Colon (tissue), 2 donors: ENCODE measurements around the gene MYL12B.
"Not testable (repeated sequence)": the region's sequence is repeated elsewhere in the genome, so short reads cannot be mapped to it uniquely, and the experiment has no call there.

ENCODE experiments used
- FAIRE-seq: peaks from 2 replicates; lab custom pipeline; 2012; peaks lifted over from hg19 to GRCh38; lab: Jason Lieb, UNC
- donor health status: control.
- donor health status: control.

MYL12B gene

DNA sequence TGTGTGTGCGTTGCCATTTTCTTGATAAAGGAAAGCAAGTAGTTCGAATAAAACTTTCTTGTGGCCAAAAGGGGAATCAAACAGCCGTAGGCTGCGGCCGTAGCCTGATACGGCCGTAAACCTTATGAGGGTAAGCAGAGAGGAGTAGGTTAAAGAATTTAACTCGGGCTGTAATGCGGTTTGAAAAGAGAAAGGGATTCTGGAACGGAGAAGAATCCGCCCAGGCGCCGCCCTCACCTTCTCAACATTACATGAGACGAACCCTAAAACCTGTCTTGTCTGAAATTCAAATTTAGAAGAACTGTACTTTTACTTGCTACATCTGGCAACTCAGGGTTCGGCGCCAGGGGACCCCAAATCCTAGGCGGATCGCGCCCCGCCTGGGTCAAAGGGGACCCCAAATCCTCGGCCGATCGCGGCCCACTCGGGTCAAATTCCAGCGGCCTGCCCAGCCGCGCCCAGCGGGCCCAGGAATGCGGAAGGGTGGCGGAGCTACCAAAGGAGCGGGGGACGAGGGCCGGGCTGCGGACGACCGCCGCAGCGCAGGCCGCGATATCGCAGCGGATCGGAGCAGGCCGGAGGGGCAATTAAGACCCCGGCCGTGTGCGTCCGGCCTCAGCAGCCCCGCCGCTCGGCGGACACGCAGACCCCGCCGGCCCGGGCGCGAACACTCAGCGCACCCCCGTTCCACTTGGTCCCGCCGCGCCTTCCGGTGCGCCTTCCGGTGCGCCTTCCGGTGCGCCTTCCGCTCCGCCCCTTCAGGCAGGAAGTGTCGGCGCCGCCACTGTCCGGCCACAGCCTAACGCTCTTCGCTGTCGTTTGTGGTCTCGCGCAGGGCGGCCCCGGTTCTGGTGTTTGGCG lies at the start of gene MYL12B:
Gene MYL12B, plus strand, starts transcription at position 761 of the 861 bp plus-strand sequence. CDS start 10,766 bp downstream, outside the sequence.
- FAIRE-seq, result no peak

DNA sequence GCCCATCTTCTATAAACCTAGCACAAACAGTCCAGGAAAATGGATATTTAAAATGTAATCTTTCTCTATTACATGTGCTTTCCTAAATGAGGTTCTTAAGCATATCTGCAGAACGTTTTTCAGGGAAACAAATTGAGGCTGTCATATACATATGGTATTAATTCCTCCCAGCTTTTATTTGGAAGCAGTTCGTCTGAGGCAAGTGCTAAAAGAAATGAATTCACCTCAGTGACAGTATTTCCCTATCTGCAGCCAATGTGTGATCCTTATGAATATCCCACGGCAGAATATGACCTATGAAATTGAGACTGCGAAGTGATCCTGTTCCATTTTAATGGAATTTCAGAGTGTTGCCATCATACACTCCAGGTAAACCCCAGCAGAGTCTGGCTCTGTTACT lies 49.3 kb upstream of the MYL12B start:
- no peak for FAIRE-seq

DNA sequence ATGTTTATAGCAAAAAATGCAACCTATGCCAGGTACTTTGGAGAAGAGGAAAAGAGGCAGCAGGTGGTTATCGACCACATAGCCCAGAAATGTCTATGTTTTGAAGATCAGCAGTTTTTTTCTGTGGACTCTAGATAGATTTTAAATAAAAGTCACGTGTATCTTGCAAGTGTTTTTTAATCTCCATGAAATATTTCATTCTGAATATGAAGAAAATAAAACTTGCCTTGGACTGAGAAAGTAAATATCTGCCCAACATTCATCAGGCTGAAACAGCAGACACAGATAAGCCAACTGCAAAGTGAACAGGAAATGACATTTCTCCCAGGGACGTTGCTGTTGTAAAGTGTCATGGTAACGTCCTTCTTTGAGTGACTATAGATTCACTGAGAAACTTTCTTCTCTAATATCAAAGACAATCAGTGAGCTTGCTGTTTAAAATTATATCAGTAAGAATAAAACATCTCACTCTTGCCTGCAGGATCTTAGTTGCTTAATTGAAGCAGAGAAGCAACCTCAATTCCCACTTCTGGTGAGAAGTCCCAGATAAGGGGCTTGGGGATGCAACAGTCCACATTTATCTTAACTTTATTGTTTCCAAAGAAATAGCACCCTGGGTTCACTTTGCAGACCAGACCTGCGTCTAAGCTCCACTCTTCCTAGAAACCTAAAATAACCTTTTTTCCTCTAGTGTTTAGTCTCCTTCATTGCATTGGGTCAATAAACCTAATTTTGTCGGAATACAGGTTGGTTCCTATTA lies 48.5 kb upstream of the MYL12B start:
- FAIRE-seq, result peak; percentile 53

DNA sequence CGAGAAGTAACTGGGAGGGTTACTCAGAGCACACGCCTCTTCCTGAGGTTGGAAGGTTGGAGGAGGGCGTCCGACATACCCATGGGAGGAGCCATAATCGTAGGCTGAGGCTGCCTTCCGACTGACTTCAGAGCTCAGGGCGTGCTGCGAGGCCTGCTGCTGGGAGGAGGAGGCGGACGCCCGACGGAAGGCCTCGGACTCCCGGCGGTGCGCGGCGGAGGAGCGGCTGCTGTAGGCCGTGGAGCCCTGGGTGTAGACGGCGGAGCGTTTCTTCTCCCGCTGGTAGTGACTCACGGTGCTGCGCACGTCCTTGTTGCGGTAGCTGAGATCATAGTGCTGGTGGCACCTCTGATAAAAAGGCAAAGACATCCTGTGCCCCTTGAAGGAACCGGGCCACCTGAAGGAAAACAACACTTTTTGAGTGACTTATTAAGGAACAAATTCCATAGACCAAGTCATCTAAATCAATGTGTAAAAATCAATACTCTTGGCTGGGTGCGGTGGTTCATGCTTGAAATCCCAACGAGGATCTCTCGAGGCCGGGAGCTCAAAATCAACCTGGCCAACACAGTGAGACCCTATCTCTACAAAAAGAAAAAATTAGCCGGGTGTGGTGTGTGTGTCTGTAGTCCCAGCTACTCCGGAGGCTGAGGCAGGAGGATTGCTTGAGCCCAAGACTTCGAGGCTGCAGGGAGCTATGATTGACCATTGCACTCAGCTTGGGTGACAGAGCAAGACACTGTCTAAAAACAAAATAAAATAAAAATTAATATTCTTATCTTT lies 46.9 kb upstream of the MYL12B start:
- FAIRE-seq, result no peak

DNA sequence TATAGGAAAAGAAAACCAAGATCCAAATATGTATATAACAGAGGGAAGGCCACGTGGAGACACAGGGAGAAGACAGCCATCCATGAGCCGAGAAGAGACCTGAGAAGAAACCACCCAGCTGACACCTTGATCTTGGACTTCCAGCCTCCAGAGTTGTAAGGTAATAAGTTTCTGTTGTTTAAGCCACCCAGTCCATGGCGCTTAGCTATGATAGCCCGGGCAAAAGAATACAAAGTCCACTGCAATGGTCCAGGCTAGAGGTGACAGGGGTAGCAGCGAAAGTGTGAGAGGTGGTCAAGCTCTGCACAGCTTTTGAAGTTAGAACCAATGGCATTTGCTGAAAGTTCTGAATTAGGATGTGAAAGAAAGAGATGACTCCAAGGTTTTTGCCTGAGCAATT lies 44.9 kb upstream of the MYL12B start:
- no peak for FAIRE-seq

DNA sequence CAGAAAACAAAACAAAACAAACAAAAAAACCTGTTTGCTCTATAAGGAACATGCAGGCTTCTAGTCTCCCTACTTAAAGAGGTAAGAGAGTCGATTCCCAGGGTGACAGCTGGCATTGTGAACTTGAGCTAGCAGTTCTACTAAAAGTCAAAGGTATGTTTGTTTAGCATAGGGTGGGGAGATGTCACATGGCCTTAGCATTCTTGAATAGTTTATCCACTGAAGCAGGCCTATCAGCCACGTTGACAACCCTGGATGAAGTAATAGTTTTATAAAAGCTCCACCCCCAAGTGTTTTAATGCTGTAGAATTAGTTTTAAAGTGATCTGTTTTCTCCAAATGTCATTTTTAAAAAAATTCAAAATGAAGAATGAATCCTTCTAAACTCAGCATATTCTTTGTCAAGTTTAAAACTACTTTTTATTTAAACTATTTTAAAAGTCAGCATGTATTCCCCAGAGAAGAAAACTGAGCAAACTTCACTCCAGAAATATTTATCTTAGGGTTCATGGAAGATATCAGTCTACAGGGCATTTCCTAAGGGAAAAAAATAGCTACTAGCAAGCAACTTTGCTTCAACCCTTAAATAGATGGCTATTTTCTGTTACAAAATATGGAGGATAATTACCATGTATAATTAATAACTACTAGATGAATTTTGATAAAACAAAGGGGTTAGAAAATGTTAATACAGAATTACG lies 43.8 kb upstream of the MYL12B start:
- peak; percentile 86 for FAIRE-seq

DNA sequence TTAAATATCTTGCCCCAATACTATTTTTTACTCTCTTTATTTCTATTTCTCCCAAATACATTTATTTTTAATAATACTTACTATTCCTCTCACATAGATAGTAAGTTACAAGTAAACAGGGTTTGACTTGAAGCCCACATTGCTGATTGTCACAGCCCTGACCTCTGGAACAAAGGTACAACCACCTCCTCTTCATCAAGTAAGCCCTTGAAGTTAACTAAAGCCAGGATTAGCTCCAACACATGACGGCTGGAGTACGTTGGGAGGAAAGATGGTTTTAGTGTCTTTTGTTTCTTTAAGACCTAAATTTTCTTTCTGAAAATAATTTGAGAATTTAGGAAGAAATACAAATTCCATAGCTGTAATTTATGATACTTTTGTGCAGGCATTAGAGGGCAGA lies 43.1 kb upstream of the MYL12B start:
- FAIRE-seq, result peak; percentile 5

DNA sequence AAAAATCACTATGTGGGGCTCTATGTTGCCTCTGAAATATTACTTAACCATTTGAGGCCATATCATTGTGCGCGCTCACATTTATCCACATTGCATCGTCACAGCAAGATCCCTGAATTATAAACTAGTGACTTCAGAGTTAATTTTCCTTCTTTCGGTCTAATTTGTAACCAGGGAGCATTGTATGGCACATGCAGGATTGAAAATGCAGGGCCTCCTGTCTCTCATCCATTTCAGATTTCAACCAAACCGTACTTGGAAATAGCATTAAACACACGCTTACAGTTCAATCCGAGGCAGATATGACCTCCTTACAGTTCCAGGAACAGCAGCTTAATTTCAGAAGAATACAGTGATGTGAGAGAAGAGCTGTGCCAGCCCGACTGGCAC lies 42.7 kb upstream of the MYL12B start:
- no peak for FAIRE-seq

DNA sequence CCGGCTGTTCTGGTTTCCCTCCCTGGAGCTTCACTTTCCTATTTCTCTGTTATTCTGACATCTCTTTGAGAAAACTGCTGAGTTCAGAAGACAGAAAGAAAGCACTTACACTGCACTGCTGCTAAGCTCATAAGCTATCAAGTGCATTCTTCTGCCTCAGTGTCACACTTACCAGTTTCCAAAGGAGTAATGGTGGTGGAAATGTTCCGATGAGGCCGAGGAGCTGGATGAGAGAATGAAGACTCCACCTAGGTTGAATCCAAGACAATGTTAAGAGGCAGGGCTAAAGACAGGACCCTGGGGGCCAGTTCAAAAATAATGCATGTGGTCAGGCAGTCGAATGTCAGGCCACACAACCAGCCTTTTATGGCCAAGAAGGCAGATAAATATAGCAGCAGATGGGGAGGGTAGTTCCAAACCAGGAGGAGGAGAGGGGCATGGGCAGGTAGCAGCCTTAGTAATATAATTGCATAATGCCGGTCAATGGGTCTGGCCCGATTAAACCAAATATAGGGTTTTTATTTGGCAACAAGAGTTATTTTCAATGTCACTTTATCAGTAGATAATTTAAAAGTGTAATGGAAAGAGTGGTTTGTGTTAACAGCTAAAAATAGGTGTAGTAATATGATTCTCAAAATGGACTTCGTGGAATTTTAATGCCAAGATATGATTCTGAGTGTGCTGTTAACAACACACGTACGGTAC lies 42.1 kb upstream of the MYL12B start, which contains the start of gene MYOM1:
Gene MYOM1, minus strand, starts transcription at position 338 of the 705 bp plus-strand sequence. CDS start 4,745 bp downstream, outside the sequence.
- no peak for FAIRE-seq

DNA sequence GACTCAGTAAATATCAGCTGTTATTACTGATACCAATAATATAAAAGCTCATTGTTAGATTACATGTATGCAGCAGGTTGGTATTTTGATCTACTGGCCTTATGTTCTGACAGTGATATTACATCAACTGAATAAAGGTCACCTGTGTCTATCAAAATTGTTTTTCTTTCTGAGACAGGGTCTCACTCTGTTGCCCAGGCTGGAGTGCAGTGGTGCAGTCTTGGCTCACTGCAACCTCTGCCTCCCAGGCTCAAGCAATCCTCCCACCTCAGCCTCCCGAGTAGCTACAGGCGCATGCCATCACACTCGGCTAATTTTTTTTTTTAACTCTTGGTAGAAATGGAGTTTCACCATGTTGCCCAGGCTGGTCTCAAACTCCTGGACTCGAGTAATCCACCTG lies 41.1 kb upstream of the MYL12B start:
- not testable (repeated sequence) for FAIRE-seq

DNA sequence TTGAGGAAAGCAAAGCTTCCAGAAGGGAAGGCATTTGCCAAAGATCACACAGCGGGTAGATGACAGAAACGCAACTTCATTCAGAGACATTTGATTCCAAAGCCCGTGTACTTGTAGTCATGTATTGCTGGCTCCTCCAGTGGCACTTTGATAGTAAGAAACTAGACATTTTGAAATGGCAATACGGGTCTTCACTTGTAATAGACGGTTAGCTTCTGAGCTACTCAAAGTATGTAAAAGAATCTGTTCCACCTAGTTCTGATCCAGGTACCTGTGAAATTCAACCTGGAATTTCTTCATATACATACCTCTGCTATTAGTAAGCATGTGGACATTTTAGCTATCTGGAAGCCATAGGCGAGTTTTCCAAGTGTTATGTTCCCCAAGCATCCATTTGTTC lies 40.4 kb upstream of the MYL12B start:
- FAIRE-seq, result no peak

DNA sequence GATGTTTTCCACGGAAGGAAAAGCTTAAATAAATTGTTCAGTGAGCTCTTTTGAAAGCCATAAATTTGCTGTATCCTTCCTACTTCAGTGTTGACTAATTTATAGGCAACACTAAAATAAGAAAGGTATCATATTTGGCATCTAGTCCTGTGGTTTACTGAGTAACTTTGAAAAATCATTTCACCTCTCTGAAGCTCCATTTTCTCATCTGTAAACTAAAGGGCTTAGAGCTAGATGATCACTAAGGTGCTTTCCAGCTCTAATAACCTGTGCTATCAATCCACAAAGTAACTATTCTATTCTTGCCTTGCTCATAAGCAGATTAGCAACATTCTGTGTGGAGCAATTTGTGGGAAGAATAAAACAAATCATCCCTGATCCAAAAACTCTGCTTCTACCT lies 38.6 kb upstream of the MYL12B start:
- no peak for FAIRE-seq

DNA sequence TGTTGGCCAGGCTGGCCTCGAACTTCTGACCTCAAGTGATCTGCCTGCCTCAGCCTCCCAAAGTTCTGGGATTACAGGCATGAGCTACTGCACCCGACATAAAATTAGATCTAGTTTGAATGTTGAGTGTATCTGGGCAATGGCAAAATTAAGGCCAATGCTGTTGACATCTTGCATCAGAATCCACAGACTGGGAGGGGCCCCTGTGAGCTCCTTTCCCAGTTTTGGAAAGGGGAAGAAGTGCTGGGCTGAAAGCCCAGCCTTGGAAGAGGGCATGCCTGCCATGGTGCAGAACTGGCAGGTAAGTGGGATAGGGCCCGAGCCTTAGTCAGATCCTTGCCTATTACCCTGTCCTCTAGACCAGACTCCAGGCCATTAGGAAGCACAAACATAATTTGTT lies 37.7 kb upstream of the MYL12B start:
- no peak for FAIRE-seq

DNA sequence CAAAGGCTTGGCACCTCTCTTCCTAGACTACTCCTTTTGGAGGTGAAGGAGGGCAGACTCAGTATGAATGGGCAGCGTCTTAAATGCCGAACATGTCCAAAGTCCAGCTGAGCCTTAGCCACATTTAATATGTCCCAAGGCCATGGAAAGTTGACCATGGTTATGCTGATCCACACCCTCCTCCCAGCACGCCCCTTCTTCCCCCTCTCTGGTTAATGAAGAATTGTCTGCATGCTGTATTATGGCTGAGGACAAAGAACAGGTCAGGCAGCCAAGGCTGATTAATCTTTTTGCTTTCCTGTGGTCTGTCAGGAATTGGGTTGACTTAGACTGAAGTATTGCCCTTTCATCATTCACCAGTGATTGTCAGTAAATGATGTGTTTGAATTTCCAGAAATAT lies 36.3 kb upstream of the MYL12B start:
- no peak for FAIRE-seq

DNA sequence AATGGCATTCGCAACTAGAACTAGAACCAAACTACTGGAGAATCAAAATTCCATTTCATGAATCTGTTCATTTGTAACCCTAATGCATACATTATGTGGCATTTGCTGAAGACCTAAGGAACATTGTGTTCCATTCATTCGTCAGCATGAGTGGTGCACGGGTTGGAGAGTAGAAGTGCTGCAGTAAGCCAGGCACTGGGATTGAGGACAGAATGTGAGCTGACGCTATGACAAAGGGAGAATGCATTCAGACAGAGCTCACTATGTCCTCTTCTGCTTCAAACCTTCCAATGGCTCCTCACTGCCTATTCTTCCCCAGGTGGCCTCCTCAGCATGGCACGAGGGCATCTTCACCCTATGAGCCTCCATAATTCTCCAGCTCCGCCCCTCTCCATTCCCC lies 35.9 kb upstream of the MYL12B start:
- FAIRE-seq, result no peak

DNA sequence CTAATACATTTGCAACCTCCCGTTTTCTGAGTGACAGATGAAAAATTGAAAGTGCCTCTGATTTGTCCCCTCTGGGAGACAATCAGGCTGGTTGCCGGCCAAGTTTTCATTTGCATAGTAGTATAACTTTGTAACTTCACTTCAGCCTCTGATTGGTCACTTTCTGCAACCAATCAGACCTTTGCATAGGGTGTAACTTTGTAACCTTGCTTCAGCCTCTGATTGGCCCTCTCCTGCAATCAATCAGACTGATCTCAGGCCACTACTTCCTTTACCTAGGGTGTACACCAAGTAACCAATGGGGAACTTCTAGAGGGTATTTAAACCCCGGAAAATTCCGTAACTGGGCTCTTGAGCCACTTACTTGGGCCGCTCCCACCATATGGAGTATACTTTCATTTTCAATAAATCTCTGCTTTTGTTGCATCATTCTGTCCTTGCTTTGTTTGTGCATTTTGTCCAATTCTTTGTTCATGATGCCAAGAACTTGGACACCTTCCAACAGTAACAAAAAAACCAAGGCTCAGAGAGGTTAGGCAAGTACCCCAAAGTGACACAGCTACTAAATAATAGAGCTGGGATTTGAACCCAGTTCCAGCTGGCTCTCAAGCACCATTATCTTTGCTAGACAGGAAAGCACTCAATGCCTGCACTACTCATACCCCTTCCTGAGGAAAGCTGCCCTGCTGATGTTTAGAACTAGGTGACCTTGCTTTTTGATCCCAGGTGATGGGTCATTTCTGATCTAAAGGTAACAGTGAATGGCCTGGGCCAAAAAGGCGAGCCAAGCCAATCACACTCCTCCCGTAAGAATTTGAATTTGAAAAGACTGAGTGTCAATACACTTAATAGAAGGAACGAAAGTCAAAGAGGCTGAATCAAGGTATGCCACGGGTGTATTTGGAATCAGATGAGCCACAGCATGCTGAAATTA lies 31.3 kb upstream of the MYL12B start:
- FAIRE-seq, result no peak

DNA sequence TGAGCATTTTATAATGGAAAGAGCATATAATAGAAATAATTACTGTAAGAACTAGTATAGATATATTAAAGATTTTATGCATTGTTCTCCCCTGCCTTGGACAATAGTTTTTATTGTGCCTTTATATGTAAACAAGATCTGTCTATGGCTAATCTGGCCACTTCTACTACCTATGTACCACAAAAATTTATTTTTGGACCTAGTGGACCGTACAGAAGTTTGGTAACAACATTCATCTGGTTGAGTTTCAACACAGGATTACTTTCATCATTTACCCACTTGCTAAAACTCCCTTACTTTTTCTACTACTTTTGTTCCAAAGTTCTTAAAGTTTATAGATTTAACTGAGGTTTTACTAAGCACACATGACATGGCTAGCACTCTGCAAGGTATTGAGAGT lies 28.9 kb upstream of the MYL12B start:
- FAIRE-seq, result no peak

DNA sequence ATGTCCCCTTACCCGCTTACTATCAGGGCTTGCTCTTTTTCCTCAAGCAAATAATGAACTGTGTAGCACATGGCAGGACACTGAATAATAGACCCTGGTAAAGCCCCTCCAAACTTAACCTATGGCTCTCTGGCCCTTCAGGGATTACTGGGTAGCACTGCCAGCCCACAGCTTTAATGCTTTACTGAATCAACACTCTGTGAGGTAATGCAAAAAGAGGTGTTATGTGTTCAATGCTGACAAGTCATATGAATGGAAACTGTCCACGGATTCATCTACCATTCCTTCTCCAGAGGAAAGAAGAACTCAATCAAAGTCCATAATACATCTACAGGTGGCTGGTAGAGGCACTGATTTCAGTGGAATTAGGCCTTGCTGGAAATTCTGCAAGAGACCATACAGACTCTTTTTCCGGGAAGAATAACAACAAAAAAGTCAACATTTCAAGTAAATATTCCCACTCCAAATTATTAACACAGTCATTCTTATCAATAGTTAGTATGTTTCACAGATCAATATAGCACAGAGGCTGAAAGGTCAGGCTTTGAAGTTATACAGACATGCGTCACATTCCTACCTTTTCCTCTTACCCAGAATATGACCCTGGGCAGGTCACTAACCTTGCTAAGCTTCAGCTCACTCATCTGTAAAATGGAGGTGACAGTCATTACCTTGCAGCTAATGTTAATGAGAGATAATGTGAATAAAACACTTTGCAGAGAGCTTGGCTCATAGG lies 28.3 kb upstream of the MYL12B start:
- FAIRE-seq, result no peak

DNA sequence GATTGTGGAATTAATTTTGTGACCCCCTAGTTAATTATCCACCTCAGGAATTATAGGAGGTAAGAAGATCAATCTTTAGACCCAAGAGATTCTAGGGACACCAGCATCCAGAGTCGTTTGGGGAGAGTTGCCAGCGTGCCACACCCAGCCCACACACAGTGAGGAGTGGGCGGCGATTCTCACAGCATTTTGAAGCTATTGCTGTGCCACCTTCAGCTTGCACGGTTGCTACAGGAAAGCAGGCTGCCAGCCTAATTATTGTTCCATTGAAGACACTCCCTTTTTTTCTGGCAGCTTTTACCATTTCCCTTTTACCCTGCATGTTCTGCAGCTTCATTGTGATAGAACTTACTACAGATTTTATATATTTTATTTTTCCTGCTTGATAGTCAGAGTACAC lies 27.5 kb upstream of the MYL12B start:
- no peak for FAIRE-seq
